Measurements from ENCODE around the gene PLSCR3.
A peak's percentile ranks its signal among the peaks of the same experiment; 100 is the strongest.

Gene PLSCR3

DNA sequence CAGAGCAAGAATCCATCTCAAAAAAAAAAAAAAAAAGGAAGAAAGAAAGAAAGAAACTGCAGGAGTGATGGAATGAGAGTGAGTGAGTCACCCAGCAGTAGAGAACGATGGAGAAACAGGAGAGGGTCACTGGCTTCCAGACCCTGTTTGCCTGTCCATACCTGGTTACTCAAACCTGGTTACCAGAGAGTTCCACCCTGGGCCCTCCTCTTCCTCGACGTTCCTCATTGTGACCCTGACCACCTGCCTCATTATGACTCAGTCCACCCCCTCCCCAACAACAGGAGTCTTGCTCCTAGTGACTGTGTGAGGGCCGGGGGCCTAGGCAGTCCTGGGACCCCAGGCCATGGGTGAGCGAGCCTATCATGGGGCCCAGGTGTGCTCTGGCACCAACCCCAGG lies 34.2 kb upstream of the PLSCR3 start, which contains the start of gene SPEM3:
Gene SPEM3 (plus strand): TSS at position 301 of the 400 bp plus-strand sequence. CDS start 46 bp downstream, at position 347.
- Histone ChIP-seq H3K4me3 (no peak within 1 kb of the TSS), H3K27ac (no peak within 1 kb of the TSS)

DNA sequence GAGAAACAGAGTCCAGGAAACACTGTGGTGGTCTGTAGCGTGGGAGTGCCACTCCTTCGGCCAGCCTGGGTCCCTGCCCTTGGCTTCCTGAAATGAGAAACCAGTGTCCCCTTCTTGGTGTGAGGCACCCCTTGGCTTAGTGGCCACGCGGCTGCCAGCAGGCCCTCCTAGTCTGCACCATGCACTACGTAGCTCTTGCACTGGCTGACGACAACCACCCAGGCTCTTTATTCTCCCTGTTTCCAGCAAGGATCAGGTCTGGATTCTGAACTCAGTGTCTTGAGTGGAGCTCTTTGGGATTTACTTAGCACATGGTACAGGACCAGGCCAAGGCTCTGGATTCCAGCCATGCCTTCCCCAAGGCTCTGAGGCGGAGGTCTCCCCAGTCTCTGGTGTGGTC lies 33.2 kb upstream of the PLSCR3 start:
- Histone ChIP-seq H3K4me3 (no peak overlapping the region), H3K27ac (no peak overlapping the region)

DNA sequence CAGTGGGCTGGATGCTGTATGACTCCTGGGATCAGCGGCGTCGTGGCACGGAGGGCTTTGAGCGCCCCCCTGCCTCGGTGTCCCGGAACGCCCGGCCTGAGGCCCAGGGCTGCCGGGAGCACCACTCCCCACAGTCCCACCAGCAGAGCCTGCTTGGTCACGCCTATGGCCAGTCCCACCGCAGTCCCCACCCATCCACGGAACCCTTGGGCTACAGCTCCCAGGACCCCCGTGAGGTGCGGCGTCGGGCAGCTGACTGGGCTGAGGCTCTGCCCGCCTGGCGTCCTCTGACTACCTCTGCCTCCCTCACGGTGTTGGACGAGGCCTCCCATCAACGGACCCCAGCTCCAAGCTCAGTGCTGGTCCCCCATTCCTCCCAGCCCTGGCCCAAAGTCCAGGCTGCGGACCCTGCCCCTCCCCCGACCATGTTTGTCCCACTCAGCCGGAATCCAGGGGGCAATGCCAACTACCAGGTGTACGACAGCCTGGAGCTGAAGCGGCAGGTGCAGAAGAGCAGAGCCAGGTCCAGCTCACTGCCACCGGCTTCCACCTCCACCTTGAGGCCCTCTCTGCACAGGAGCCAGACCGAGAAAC lies 32.7 kb upstream of the PLSCR3 start:
- Histone ChIP-seq H3K27ac (no peak overlapping the region), H3K4me3 (no peak overlapping the region)

DNA sequence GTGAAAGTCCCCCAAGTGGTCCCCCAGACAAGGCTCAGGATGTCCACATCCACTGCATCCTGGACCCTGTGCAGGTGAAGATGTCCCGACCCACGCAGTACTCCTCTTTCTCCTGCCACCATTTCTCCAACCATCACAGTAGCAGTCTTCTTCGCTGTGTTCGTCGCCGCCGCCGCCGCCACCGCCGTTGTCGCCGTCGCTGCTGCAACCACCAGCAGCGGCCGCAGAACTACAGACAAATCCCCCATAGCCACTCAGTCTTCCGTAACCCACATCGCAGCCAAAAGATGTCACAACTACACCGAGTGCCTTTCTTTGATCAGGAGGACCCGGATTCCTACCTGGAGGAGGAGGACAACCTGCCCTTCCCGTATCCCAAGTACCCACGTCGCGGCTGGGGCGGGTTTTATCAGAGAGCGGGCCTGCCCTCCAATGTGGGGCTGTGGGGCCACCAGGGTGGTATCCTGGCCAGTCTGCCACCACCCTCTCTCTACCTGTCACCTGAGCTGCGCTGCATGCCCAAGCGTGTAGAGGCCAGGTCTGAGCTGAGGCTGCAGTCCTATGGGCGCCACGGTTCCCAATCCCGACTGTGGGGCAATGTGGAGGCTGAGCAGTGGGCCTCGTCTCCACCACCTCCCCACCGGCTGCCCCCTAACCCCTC lies 32.0 kb upstream of the PLSCR3 start:
- H3K27ac ChIP-seq: no peak overlapping the region

DNA sequence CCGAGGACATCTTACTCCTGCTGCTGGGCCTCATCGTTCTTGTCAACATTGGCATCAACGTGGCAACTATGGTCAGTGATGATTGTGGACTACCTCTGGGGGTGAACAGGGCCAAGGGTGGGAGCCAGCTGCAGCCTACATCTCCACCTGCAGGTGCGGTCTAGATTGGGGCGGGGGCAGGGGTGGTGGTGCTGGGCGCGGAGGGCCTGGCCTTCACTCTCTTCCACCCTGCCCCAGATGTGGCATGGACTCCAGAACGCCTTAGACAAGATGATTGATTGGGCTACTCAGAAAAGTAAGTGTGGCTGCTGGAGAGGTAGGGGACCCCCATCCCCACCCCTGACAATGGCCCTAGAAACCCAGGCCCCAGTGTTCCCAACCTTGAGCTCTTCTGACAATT lies 31.4 kb upstream of the PLSCR3 start:
- no peak overlapping the region for H3K4me3 ChIP-seq
- H3K27ac ChIP-seq: no peak overlapping the region

More for the DNA sequence above, 32.0 kb upstream of the PLSCR3 start:
- no peak overlapping the region for H3K4me3 ChIP-seq

- no peak within 1 kb of the TSS for H3K27ac ChIP-seq
- H3K4me3 ChIP-seq: no peak within 1 kb of the TSS
Measured at GRCh38 chr17:7425316-7425715, 31.0 kb upstream of the PLSCR3 start, which contains the start of gene SPEM2. TSS of gene SPEM2 (plus strand) at chr17:7425616. CDS start at chr17:7425689, 73 bp downstream.

DNA sequence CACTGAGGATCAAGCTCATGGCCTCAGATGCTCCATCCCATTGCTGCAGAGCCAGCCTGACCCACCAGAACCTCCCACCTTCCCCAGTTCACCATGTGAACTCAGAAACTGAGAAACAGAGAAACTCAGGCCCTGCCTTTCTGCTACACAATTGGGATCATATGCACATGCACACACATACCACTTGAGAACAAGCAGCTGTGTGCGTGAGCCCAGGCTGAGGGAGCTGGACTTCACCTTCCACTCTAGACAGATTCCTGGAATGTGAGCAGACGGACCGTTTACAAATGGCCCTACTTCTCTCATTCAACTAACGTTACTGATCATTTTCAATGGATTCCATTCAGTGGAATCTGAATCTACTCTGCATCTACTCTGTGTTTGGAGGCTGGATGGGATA lies 29.4 kb upstream of the PLSCR3 start:
- H3K27ac ChIP-seq: no peak overlapping the region
- no peak overlapping the region for H3K4me3 ChIP-seq

DNA sequence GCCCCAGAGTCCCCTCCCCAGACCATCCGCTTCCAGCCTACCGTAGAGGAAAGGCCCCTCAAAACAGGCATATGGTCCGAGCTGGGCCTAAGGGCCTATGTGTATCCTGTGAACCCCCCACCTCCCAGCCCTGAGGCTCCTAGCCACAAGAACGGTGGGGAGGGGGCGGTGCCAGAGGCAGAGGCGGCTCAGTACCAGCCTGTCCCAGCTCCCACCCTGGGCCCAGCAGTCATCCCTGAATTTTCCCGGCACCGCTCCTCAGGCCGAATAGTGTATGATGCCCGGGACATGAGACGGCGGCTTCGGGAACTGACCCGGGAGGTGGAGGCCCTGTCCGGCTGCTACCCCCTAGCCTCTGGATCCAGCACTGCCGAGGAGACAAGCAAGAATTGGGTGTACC lies 26.9 kb upstream of the PLSCR3 start:
- no peak overlapping the region for H3K4me3 ChIP-seq

GRCh38 chr17:7419819-7420610 lies 25.7 kb upstream of the PLSCR3 start, which contains the start of gene SPEM1:
TSS of gene SPEM1 (plus strand) at chr17:7420324. CDS start at chr17:7420385, 61 bp downstream.
- H3K27ac ChIP-seq: no peak within 1 kb of the TSS
- H3K4me3 ChIP-seq: no peak within 1 kb of the TSS

More for the DNA sequence above, 26.9 kb upstream of the PLSCR3 start:
- H3K27ac ChIP-seq: no peak overlapping the region

- Histone ChIP-seq H3K4me3 (no peak overlapping the region), H3K27ac (no peak overlapping the region)
Measured at GRCh38 chr17:7418472-7419152, 24.3 kb upstream of the PLSCR3 start.

DNA sequence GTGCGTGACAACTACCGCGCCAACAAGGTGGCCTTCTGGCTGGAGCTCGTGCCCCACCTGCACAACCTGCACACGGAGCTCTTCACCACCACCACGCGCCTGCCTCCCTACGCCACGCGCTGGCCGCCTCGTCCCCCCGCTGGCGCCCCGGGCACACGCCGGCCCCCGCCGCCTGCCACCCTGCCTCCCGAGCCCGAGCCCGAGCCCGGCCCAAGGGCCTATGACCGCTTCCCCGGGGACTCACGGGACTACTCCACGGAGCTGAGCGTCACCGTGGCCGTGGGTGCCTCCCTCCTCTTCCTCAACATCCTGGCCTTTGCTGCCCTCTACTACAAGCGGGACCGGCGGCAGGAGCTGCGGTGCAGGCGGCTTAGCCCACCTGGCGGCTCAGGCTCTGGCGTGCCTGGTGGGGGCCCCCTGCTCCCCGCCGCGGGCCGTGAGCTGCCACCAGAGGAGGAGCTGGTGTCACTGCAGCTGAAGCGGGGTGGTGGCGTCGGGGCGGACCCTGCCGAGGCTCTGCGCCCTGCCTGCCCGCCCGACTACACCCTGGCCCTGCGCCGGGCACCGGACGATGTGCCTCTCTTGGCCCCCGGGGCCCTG lies 22.8 kb upstream of the PLSCR3 start:
- Histone ChIP-seq H3K27ac (no peak overlapping the region), H3K4me3 (no peak overlapping the region)

- Histone ChIP-seq H3K27ac (no peak overlapping the region), H3K4me3 (no peak overlapping the region)
Measured at GRCh38 chr17:7416323-7416722, 22.0 kb upstream of the PLSCR3 start.

DNA sequence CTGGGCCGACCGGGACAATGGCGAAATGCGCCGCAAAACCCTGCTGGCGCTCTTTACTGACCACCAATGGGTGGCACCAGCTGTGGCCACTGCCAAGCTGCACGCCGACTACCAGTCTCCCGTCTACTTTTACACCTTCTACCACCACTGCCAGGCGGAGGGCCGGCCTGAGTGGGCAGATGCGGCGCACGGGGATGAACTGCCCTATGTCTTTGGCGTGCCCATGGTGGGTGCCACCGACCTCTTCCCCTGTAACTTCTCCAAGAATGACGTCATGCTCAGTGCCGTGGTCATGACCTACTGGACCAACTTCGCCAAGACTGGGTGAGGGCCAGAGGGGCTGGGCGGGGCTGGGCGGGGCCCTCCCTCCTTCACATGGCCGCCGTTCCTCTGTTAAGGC lies 21.5 kb upstream of the PLSCR3 start:
- Histone ChIP-seq H3K4me3 (no peak overlapping the region), H3K27ac (no peak overlapping the region)

DNA sequence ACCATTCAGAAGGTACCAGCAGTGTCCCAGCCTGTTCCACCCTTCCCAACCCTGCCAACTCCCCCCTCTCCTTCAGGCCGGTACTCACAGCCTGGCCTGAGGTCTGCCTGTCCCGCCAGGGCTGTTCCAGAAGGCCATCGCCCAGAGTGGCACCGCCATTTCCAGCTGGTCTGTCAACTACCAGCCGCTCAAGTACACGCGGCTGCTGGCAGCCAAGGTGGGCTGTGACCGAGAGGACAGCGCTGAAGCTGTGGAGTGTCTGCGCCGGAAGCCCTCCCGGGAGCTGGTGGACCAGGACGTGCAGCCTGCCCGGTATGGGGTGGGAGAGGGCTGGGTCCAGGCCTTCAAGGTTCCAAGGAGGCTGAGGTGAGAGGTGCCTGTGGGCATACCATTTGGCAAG lies 20.5 kb upstream of the PLSCR3 start:
- H3K27ac ChIP-seq: no peak overlapping the region
- H3K4me3 ChIP-seq: no peak overlapping the region

DNA sequence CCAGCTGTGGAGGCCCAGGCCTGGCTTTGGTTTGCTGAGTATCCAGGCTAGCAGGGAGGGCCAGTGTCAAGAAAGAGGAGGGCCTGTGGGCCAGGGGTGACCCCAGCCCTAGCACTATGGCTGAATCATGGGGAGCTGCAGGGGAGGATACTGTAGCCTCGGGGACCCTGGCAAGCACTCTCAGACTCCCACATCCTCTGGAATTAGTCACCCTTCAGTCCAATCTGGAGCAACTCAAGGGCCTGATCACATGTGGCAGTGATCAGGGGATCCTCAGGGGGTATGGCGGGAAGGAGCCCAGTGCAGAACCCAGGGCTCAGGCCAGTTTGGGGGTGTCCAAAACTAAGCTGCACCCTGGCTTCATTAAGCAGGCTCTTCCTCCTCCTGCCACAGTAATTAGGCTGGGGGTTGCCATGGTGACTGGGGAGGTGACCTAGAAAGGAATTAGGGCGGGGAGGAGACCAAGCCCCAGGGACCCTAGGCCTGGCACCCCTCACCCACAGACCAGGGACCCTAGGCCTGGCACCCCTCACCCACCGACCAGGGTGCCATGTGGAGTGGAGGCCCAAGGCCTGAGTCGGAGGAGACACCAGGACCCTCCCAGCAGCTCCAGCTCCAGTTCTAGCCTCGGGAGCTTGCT lies 19.1 kb upstream of the PLSCR3 start:
- Histone ChIP-seq H3K27ac (peak overlapping the region in 6 of 21 experiments; percentile 10 to 60 (median 26)), H3K4me3 (no peak overlapping the region)

DNA sequence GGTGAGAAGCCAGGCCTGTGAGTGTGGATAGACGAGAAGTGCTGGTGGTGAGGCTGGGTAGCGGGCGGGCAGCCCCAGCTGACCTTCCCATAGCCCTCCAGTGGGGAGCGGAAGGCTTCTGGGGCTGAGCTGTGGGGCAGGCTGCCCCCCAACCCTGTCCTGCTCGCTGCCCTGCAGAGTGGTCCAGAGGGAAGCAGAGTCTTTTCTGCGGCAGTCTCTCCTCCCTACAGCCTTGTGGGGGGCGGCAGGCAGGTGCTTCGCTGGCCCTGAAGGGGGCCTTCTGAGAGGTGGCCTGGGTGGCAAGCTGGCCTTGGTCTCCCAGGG lies 17.1 kb upstream of the PLSCR3 start:
- Histone ChIP-seq H3K27ac (peak overlapping the region in 1 of 21 experiments; percentile 10), H3K4me3 (no peak overlapping the region)

GRCh38 chr17:7410634-7411426 lies 16.5 kb upstream of the PLSCR3 start:
- H3K4me3 ChIP-seq: no peak overlapping the region
- peak overlapping the region in 1 of 21 experiments; percentile 10 for H3K27ac ChIP-seq

DNA sequence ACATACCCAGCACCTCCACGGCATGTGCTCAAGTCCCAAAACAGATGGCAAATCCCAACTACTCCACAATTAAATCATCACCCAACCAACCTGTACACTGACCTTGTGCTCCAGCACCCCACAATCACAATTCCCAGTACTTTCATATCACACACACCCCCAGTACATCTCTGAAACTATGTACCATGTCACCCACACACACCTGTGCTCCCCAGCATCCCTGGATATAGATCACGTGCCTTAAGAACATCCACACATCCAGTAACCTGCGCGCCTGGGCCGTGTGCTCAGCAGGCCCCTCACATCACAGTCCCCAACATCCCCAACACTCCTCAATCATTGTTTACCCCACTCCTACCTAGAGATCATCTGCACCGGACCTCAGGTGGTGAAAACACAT lies 15.4 kb upstream of the PLSCR3 start:
- Histone ChIP-seq H3K4me3 (no peak overlapping the region), H3K27ac (no peak overlapping the region)

DNA sequence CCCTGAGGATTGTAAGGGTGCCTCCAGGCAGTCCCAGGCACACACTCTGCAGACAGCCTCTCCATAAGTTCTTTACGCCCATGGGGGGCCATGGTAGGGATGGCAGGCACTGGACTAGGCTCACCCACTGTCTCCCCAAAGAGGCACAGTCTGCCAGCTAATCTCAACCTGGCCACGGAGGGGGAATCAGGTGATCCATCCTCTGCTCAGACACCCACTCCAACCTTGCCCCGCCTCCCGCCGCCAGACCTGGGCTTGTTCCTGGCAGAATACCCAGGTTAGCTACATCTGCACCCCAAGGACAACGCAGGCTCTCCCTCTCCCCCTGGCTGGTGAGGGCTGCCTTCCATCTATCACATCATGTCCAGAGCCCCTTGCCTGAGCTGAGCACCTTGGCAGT lies 14.5 kb upstream of the PLSCR3 start:
- H3K4me3 ChIP-seq: no peak overlapping the region
- no peak overlapping the region for H3K27ac ChIP-seq

Data from skin epidermis (tissue), 12 donors.